Sigmoid colon (tissue), 4 donors: Measurements from ENCODE around the gene SNTG2.

Experiments
- POLR2AphosphoS5 ChIP-seq, 4 donors: sonication (generic); formaldehyde crosslinking; IDR thresholded peaks; one replicate each; pipeline ENCODE4 v1.6.1; 2017; ENCODE audit warnings: antibody characterized with exemption in 4 of 4
- TF ChIP-seq, protein P1 (sequence below), 4 experiments: fragments of 450-650 bp in 3 of 4; fragments of 200-600 bp in 1 of 4; IDR thresholded peaks; one replicate each; pipeline ENCODE4 v1.5.1; 2016 to 2019; ENCODE audit warnings: antibody characterized with exemption in 4 of 4, mild to moderate bottlenecking in 3 of 4, moderate library complexity in 2 of 4

DNA sequence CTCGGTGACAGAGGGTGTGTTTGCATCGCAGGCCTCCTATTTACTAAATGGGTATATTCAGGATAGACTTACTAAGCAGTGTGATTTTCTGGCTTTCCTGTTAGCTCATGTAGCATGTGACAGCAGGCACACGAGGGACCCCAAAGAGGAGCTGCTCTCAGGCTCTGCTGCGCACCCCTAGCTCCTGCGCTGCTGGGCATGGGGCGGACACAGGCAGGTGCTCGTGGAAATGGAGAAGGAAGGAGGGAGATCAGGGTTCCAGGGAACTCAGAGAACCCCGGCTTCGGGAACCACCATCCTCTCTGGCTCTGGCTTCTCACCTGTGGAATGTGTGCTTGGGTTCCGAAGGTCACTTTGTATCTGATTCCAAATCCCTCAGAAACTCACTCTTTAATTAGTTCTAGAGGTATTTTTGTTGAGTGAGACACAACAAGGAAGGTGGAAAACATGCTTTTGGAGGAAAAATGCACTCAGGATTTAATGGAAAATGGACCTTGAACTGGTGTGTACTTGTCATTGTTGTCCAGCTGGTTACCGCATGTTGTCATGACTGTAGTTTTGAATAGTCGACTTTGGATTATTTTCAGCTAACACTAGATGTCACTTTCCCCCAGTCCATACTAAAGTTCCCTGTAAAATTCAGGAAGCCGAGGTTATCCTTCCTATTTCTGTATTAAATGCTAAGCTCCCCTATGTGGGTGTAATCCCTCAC lies 3.5 kb downstream of the SNTG2 start:
- TF ChIP-seq, protein P1, sequence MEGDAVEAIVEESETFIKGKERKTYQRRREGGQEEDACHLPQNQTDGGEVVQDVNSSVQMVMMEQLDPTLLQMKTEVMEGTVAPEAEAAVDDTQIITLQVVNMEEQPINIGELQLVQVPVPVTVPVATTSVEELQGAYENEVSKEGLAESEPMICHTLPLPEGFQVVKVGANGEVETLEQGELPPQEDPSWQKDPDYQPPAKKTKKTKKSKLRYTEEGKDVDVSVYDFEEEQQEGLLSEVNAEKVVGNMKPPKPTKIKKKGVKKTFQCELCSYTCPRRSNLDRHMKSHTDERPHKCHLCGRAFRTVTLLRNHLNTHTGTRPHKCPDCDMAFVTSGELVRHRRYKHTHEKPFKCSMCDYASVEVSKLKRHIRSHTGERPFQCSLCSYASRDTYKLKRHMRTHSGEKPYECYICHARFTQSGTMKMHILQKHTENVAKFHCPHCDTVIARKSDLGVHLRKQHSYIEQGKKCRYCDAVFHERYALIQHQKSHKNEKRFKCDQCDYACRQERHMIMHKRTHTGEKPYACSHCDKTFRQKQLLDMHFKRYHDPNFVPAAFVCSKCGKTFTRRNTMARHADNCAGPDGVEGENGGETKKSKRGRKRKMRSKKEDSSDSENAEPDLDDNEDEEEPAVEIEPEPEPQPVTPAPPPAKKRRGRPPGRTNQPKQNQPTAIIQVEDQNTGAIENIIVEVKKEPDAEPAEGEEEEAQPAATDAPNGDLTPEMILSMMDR (IDR thresholded peaks at IDR 0.05) = no peak
- no peak for TF ChIP-seq POLR2AphosphoS5 (IDR thresholded peaks at IDR 0.05)
